PC-3 (cell line): ENCODE data around the gene RNF126. TPM values are rescaled to one million over a fixed set of nuclear protein-coding genes. Genes with fewer than 3 reads are reported as not detected.

Experiments
- ATAC-seq: fragments of 200-7000 bp; cut with Tn5 transposase; 2 replicates; pipeline ENCODE4 v1.9.1; 2020; ENCODE audit warnings: mild to moderate bottlenecking, moderate library complexity
- BruUV-seq: library from RNA; stranded (reverse); fragments of 400-500 nt; replicated peaks from 2 replicates; lab custom pipeline; 2021; lab: Mats Ljungman, UMichigan
- CTCF ChIA-PET: fragments of 300-600 bp; sonication (Branson Sonifier 250); formaldehyde crosslinking; loops from one replicate; lab custom pipeline; 2022; ENCODE audit warnings: antibody characterized with exemption; lab: Charles Lee
- POLR2A ChIA-PET: fragments of 300-600 bp; sonication (Branson Sonifier 250); formaldehyde crosslinking; loops from one replicate; lab custom pipeline; 2022; ENCODE audit warnings: antibody characterized with exemption; ENCODE audit not compliant: unreplicated experiment; lab: Charles Lee
- DNase-seq: peaks from one replicate; pipeline ENCODE4 v3.0.0-alpha.2; 2015
- H2AFZ ChIP-seq: fragments of 300-600 bp; sonication (generic); 2 replicates; pipeline ENCODE4 v1.6.0; 2016; ENCODE audit warnings: antibody characterized with exemption, low read length
- H3F3A ChIP-seq: fragments of 300-600 bp; sonication (generic); one replicate; pipeline ENCODE4 v1.6.0; 2017; ENCODE audit warnings: antibody characterized with exemption, low read length, control low read depth, mild to moderate bottlenecking; ENCODE audit not compliant: unreplicated experiment
- H3K27ac ChIP-seq: fragments of 300-600 bp; sonication (generic); 2 replicates; pipeline ENCODE4 v1.5.1; 2016; ENCODE audit warnings: mild to moderate bottlenecking, low read length
- H3K27me3 ChIP-seq: fragments of 300-600 bp; sonication (generic); 2 replicates; pipeline ENCODE4 v1.6.1; 2016; ENCODE audit warnings: low read length, mixed read lengths
- H3K36me3 ChIP-seq: fragments of 300-600 bp; sonication (generic); 2 replicates; pipeline ENCODE4 v1.6.1; 2016; ENCODE audit warnings: low read depth, mixed run types, low read length, mixed read lengths
- H3K4me1 ChIP-seq: fragments of 300-600 bp; sonication (generic); 2 replicates; pipeline ENCODE4 v1.5.1; 2016; ENCODE audit warnings: low read length; ENCODE audit not compliant: insufficient read depth
- H3K4me2 ChIP-seq: fragments of 300-600 bp; sonication (generic); 2 replicates; pipeline ENCODE4 v1.6.0; 2016; ENCODE audit warnings: low read length
- H3K4me3 ChIP-seq: fragments of 300-600 bp; sonication (generic); 2 replicates; pipeline ENCODE4 v1.5.1; 2016; ENCODE audit warnings: mild to moderate bottlenecking, low read length, mixed read lengths
- H3K79me2 ChIP-seq: fragments of 300-600 bp; sonication (generic); 2 replicates; pipeline ENCODE4 v1.6.1; 2017; ENCODE audit warnings: low read length, mixed read lengths
- H3K9ac ChIP-seq: fragments of 300-600 bp; sonication (generic); 2 replicates; pipeline ENCODE4 v1.6.0; 2016; ENCODE audit warnings: mild to moderate bottlenecking, low read length
- H3K9me2 ChIP-seq: fragments of 300-600 bp; sonication (generic); replicated peaks from 2 replicates; pipeline ENCODE4 v1.6.1; 2016; ENCODE audit warnings: mixed run types, low read length, mixed read lengths
- H3K9me3 ChIP-seq: fragments of 300-600 bp; sonication (generic); 2 replicates; pipeline ENCODE4 v1.6.1; 2016; ENCODE audit warnings: low read length, mixed read lengths
- H4K20me1 ChIP-seq: fragments of 300-600 bp; sonication (generic); 2 replicates; pipeline ENCODE4 v1.6.1; 2016; ENCODE audit warnings: low read length, mixed read lengths
- EZH2 ChIP-seq: fragments of 300-600 bp; sonication (generic); IDR thresholded peaks from one replicate; pipeline ENCODE4 v1.6.1; 2017; ENCODE audit warnings: antibody characterized with exemption, mild to moderate bottlenecking, low read length; ENCODE audit not compliant: unreplicated experiment
- EZH2phosphoT487 ChIP-seq: fragments of 300-600 bp; sonication (generic); IDR thresholded peaks from 2 replicates; pipeline ENCODE4 v1.6.1; 2018; ENCODE audit warnings: mild to moderate bottlenecking, antibody characterized with exemption, low read length, borderline replicate concordance
- intact Hi-C: fragments of 100-400 bp; cut with micrococcal nuclease; formaldehyde crosslinking; loops from 2 replicates; pipeline ENCODE4 v1.9.0; 2023
- total RNA-seq: library from RNA; depleted of rRNA; stranded (reverse); fragments of >200 nt; gene quantifications from 2 replicates; pipeline ENCODE4 v1.2.3, GENCODE V29; 2014
- TF ChIP-seq, protein P1 (sequence below): fragments of 300-600 bp; sonication (generic); conservative IDR thresholded peaks from 2 replicates; pipeline ENCODE4 v1.5.1; 2017; ENCODE audit warnings: antibody characterized with exemption, low read depth, mild to moderate bottlenecking, low read length

The RNF126 gene
- total RNA-seq, 1 experiment from 2014 or later = 86.4 TPM

DNA sequence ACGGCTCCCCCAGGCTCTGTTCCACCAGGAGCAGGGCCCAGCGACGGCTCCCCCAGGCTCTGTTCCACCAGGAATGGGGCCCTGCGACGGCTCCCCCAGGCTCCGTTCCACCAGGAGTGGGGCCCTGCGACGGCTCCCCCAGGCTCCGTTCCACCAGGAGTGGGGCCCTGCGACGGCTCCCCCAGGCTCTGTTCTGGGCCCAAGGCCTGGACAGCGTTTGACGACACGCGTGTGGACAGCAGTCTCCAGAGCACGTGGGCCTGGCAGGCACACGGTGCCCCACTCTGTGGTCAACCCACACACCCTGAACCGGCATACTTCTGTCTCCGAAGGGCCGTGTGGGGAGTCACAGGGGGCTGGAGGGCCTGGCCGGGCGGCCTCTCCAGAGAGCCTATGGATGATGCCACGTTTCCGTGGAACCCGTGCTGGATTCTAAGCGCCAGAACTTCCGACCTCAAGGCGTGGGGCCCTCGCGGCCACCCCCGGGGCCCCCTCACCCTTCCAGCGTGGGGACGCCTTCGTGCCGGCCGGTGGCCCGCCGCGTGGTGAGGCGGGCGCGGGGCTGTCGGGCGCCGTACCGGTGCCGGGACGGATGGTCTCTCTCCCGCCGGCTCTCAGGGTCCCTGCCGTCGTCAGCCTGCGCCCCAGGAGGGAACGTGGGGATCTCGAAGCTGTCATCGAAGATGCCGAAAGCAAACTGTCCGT, 11.7 kb downstream of the RNF126 start:
- TF ChIP-seq EZH2phosphoT487 (no peak), EZH2 (no peak)
- TF ChIP-seq, protein P1, sequence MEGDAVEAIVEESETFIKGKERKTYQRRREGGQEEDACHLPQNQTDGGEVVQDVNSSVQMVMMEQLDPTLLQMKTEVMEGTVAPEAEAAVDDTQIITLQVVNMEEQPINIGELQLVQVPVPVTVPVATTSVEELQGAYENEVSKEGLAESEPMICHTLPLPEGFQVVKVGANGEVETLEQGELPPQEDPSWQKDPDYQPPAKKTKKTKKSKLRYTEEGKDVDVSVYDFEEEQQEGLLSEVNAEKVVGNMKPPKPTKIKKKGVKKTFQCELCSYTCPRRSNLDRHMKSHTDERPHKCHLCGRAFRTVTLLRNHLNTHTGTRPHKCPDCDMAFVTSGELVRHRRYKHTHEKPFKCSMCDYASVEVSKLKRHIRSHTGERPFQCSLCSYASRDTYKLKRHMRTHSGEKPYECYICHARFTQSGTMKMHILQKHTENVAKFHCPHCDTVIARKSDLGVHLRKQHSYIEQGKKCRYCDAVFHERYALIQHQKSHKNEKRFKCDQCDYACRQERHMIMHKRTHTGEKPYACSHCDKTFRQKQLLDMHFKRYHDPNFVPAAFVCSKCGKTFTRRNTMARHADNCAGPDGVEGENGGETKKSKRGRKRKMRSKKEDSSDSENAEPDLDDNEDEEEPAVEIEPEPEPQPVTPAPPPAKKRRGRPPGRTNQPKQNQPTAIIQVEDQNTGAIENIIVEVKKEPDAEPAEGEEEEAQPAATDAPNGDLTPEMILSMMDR = no peak
- CTCF ChIA-PET = no interaction called here

DNA sequence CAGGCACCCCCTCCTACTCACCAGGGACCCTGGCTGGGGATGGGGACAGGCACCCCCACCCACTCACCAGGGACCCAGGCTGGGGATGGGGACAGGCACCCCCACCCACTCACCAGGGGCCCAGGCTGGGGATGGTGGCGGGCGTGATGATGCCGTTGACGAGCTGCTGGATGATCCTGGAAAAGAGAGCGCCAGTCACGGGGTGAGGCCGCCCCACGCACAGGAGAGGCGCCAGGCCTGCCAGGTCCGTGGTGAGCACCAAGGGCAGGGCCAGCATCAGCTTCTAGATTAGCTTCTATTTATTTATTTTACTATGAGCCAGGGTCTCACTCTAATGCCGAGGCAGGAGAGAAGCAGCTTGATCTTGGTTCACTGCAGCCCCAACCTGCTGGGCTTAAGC, 12.9 kb downstream of the RNF126 start:
- no peaks in the 10 kb centered on the region for H3K36me3 ChIP-seq

More for the DNA sequence above, 11.7 kb downstream of the RNF126 start:
- no peak for DNase-seq
- no TSS peak for BruUV-seq
- peaks cover 6% of the 10 kb centered on the region; the same call in 1 of the 2 replicates for H4K20me1 ChIP-seq
- H3F3A ChIP-seq = no peaks in the 10 kb centered on the region
- H3K4me2 ChIP-seq = no peak overlapping the region
- no peak overlapping the region for H3K4me3 ChIP-seq
- no peaks in the 10 kb centered on the region for H3K4me1 ChIP-seq
- H3K9me3 ChIP-seq = no peaks in the 10 kb centered on the region
- no peak for ATAC-seq
- no peaks in the 10 kb centered on the region for H3K9me2 ChIP-seq
- intact Hi-C loops = no loop called here
- no peak overlapping the region for H2AFZ ChIP-seq
- peaks cover 37% of the 10 kb centered on the region for H3K79me2 ChIP-seq
- no peaks in the 10 kb centered on the region for H3K36me3 ChIP-seq
- H3K27me3 ChIP-seq = no peaks in the 10 kb centered on the region
- no peak overlapping the region for H3K9ac ChIP-seq
- H3K27ac ChIP-seq = no peak overlapping the region
- POLR2A ChIA-PET = no interaction called here

More for the DNA sequence above, 12.9 kb downstream of the RNF126 start:
- no peak for DNase-seq
- CTCF ChIA-PET = interaction anchor here (0.5 kb wide), 1 partner anchor 1131 kb away, joined by 3 read pairs; no protein-coding TSS in a partner anchor
- H2AFZ ChIP-seq = no peak overlapping the region
- intact Hi-C loops = no loop called here
- H3K4me2 ChIP-seq = no peak overlapping the region
- POLR2A ChIA-PET = no interaction called here
- TF ChIP-seq, protein P1 = no peak
- no peak for TF ChIP-seq EZH2
- no peak for TF ChIP-seq EZH2phosphoT487
- H3K4me3 ChIP-seq = no peak overlapping the region
- peaks cover 25% of the 10 kb centered on the region for H3K79me2 ChIP-seq
- no peaks in the 10 kb centered on the region for H3K9me3 ChIP-seq
- no peak for ATAC-seq
- H3K9me2 ChIP-seq = no peaks in the 10 kb centered on the region
- BruUV-seq = no TSS peak
- no peaks in the 10 kb centered on the region for H3K4me1 ChIP-seq
- no peaks in the 10 kb centered on the region for H3F3A ChIP-seq
- no peak overlapping the region for H3K27ac ChIP-seq
- no peaks in the 10 kb centered on the region for H3K27me3 ChIP-seq
- no peaks in the 10 kb centered on the region for H4K20me1 ChIP-seq
- H3K9ac ChIP-seq = no peak overlapping the region
